Adipose tissue (tissue), 3 donors: ENCODE results near the gene ZNF679. TPM values are rescaled to one million over a fixed set of nuclear protein-coding genes. Genes with fewer than 3 reads are reported as not detected.
"Not testable (repeated sequence)": the region's sequence is repeated elsewhere in the genome, so short reads cannot be mapped to it uniquely, and the experiment has no call there.

ENCODE experiments used
- H3K27ac ChIP-seq: one replicate; pipeline ENCODE4 v1.5.1; 2013; ENCODE audit warnings: low read depth, low read length
- WGBS, 3 donors: extraction: QIAGEN DNeasy Blood & Tissue Kit; methylation state at CpG; one replicate each; pipeline ENCODE4 v1.1.7; 2013; 5-methylcytosine and 5-hydroxymethylcytosine counted together
- polyA plus RNA-seq, 3 donors: library from polyadenylated mRNA; stranded (reverse); fragments of 200-250 nt; gene quantifications; one replicate each; pipeline ENCODE4 v1.2.3, GENCODE V29; 2013
- donor health status: healthy with polysubstance abuse.
- donor health status: Bipolar disorder and iron deficiency.
- donor health status: healthy.

Gene ZNF679
- polyA plus RNA-seq, 3 donors: not detected

- WGBS, 3 donors: 84 to 90% (median 87%) methylated on average over 9 of the region's 9 CpGs
- no peak overlapping the region for H3K27ac ChIP-seq
Measured at GRCh38 chr7:64300641-64301405, 72.5 kb downstream of the ZNF679 start.

- H3K27ac ChIP-seq: no peak overlapping the region
- 2 to 4% (median 4%) methylated on average over 33 of the region's 33 CpGs for WGBS, 3 donors
Measured at GRCh38 chr7:64307254-64308015, 79.2 kb downstream of the ZNF679 start.

GRCh38 chr7:64308016-64308270, 79.7 kb downstream of the ZNF679 start:
- WGBS, 3 donors: 45 to 63% (median 54%) methylated on average over 7 of the region's 7 CpGs
- no peak overlapping the region for H3K27ac ChIP-seq

- WGBS, 3 donors: 61 to 91% (median 87%) methylated on average over 3 of the region's 3 CpGs
- no peak overlapping the region for H3K27ac ChIP-seq
Measured at GRCh38 chr7:64310426-64310825, 82.2 kb downstream of the ZNF679 start.

- 43 to 91% (median 53%) methylated on average over 2 of the region's 2 CpGs for WGBS, 3 donors
- no peak overlapping the region for H3K27ac ChIP-seq
Measured at GRCh38 chr7:64312826-64313225, 84.6 kb downstream of the ZNF679 start.

GRCh38 chr7:64313740-64314491, 85.6 kb downstream of the ZNF679 start, which contains the start of gene ZNF736:
Gene ZNF736 (plus strand): TSS chr7:64313961. CDS start chr7:64314151, 190 bp downstream.
- 0% methylated on average over 33 of the region's 33 CpGs for WGBS, 3 donors
- no peak within 1 kb of the TSS for H3K27ac ChIP-seq

GRCh38 chr7:64314566-64314965, 86.3 kb downstream of the ZNF679 start:
- 17 to 29% (median 19%) methylated on average over 10 of the region's 10 CpGs for WGBS, 3 donors
- no peak overlapping the region for H3K27ac ChIP-seq

GRCh38 chr7:64316031-64316742, 87.9 kb downstream of the ZNF679 start:
- 43 to 58% (median 54%) methylated on average over 1 of the region's 1 CpG for WGBS, 3 donors
- H3K27ac ChIP-seq: not testable (repeated sequence)

Other genes with a start within 250 kb of the ZNF679 start
- gene ZNF722, start 229.6 kb upstream of the ZNF679 start, polyA plus RNA-seq: not detected
- 1 to 10 TPM in 1 of 3 donors, under 1 TPM in 2; 0.15 to 1.1 (median 0.70) TPM for gene ZNF727, start 183.0 kb upstream of the ZNF679 start, polyA plus RNA-seq
- gene ZNF735, start 21.3 kb upstream of the ZNF679 start, polyA plus RNA-seq: not detected
- gene ZNF736, start 85.5 kb downstream of the ZNF679 start, polyA plus RNA-seq: 1 to 10 TPM; 1.7 to 2.6 (median 2.0) TPM